Trophoblast cell (in vitro differentiated cells and primary cell): ENCODE data around the gene BARX1.

ENCODE experiments used
- DNase-seq, 2 donors: peaks; one replicate each; pipeline ENCODE4 v3.0.0-alpha.2; 2016
- H2AFZ ChIP-seq: 2 replicates; pipeline ENCODE4 v1.6.1; 2013; ENCODE audit warnings: low read length, moderate library complexity, mild to moderate bottlenecking; ENCODE audit not compliant: insufficient read depth, poor library complexity
- H2AK5ac ChIP-seq: 2 replicates; pipeline ENCODE4 v1.6.1; 2013; ENCODE audit warnings: mild to moderate bottlenecking, low read length
- H2BK120ac ChIP-seq: 2 replicates; pipeline ENCODE4 v1.6.1; 2013; ENCODE audit warnings: low read length, mild to moderate bottlenecking, moderate library complexity; ENCODE audit not compliant: insufficient read depth, poor library complexity
- H2BK12ac ChIP-seq: 2 replicates; pipeline ENCODE4 v1.6.1; 2013; ENCODE audit warnings: mild to moderate bottlenecking, low read length, moderate library complexity
- H2BK5ac ChIP-seq: 2 replicates; pipeline ENCODE4 v1.6.1; 2013; ENCODE audit warnings: low read length, low read depth, moderate library complexity, mild to moderate bottlenecking; ENCODE audit not compliant: poor library complexity
- H3K14ac ChIP-seq: 2 replicates; pipeline ENCODE4 v1.6.1; 2013; ENCODE audit warnings: mild to moderate bottlenecking, low read length
- H3K18ac ChIP-seq: 2 replicates; pipeline ENCODE4 v1.6.1; 2013; ENCODE audit warnings: mild to moderate bottlenecking, low read length
- H3K23ac ChIP-seq: 2 replicates; pipeline ENCODE4 v1.6.1; 2013; ENCODE audit warnings: low read length
- H3K27ac ChIP-seq: 2 replicates; pipeline ENCODE4 v1.5.1; 2013; ENCODE audit warnings: low read depth, mild to moderate bottlenecking, inconsistent platforms, low read length, moderate library complexity
- H3K27me3 ChIP-seq: 2 replicates; pipeline ENCODE4 v1.6.1; 2013; ENCODE audit warnings: inconsistent platforms, mild to moderate bottlenecking, low read length, moderate library complexity; ENCODE audit not compliant: insufficient read depth
- H3K36me3 ChIP-seq, 2 experiments: 1 replicate in 1 of 2; 2 replicates in 1 of 2; pipeline ENCODE4 v1.6.1; 2013; ENCODE audit warnings: low read length in 2 of 2, mild to moderate bottlenecking in 2 of 2, moderate library complexity in 1 of 2; ENCODE audit not compliant: insufficient read depth in 2 of 2, control insufficient read depth in 1 of 2
- H3K4ac ChIP-seq: 2 replicates; pipeline ENCODE4 v1.6.1; 2013; ENCODE audit warnings: low read depth, mild to moderate bottlenecking, low read length, moderate library complexity
- H3K4me1 ChIP-seq, 2 experiments: 1 replicate in 1 of 2; 2 replicates in 1 of 2; pipeline ENCODE4 v1.6.1; 2013; ENCODE audit warnings: low read length in 2 of 2, mild to moderate bottlenecking in 2 of 2, moderate library complexity in 1 of 2; ENCODE audit not compliant: insufficient read depth in 2 of 2, control insufficient read depth in 1 of 2
- H3K4me2 ChIP-seq: 2 replicates; pipeline ENCODE4 v1.6.1; 2013; ENCODE audit warnings: inconsistent platforms, mild to moderate bottlenecking, low read length, moderate library complexity
- H3K4me3 ChIP-seq: 2 replicates; pipeline ENCODE4 v1.5.1; 2013; ENCODE audit warnings: mild to moderate bottlenecking, low read depth, low read length, inconsistent platforms
- H3K79me1 ChIP-seq: one replicate; pipeline ENCODE4 v1.6.1; 2013; ENCODE audit warnings: low read length
- H3K79me2 ChIP-seq: 2 replicates; pipeline ENCODE4 v1.6.1; 2013; ENCODE audit warnings: low read length, mild to moderate bottlenecking; ENCODE audit not compliant: control insufficient read depth, insufficient read depth, poor library complexity
- H3K9ac ChIP-seq: 2 replicates; pipeline ENCODE4 v1.6.1; 2013; ENCODE audit warnings: mild to moderate bottlenecking, low read length
- H3K9me3 ChIP-seq: 2 replicates; pipeline ENCODE4 v1.6.1; 2013; ENCODE audit warnings: low read depth, mild to moderate bottlenecking, control low read depth, inconsistent platforms, low read length; ENCODE audit not compliant: insufficient read depth
- H4K12ac ChIP-seq: 2 replicates; pipeline ENCODE4 v1.6.1; 2013; ENCODE audit warnings: low read depth, mild to moderate bottlenecking, low read length, moderate library complexity
- H4K8ac ChIP-seq: 2 replicates; pipeline ENCODE4 v1.6.1; 2013; ENCODE audit warnings: low read depth, mild to moderate bottlenecking, low read length, moderate library complexity
- H4K91ac ChIP-seq: one replicate; pipeline ENCODE4 v1.6.1; 2013; ENCODE audit warnings: low read depth, mild to moderate bottlenecking, low read length, moderate library complexity
- WGBS: extraction: QIAGEN DNeasy Blood & Tissue Kit; methylation state at CpG from one replicate; pipeline ENCODE4 v1.1.7; 2013; ENCODE audit warnings: missing lambda C conversion rate; ENCODE audit not compliant: insufficient read length, insufficient coverage; ENCODE audit errors: extremely low coverage; 5-methylcytosine and 5-hydroxymethylcytosine counted together

Gene BARX1

GRCh38 chr9:93918061-93918460 lies 37.1 kb downstream of the BARX1 start:
- Histone ChIP-seq H3K4me1 (no peaks in the 10 kb centered on the region), H3K4me3 (no peak overlapping the region), H3K27ac (no peak overlapping the region), H4K91ac (no peak overlapping the region), H2BK12ac (no peak overlapping the region), H3K4ac (no peak overlapping the region), H2BK5ac (no peak overlapping the region), H2AFZ (no peak overlapping the region), H3K36me3 (no peaks in the 10 kb centered on the region), H3K79me1 (no peaks in the 10 kb centered on the region), H3K18ac (no peak overlapping the region), H3K27me3 (no peaks in the 10 kb centered on the region), H4K12ac (no peak overlapping the region), H3K9ac (no peak overlapping the region), H3K23ac (no peak overlapping the region), H2AK5ac (no peak overlapping the region), H3K79me2 (no peaks in the 10 kb centered on the region), H3K9me3 (peaks cover 2% of the 10 kb centered on the region), H3K14ac (no peak overlapping the region), H4K8ac (no peak overlapping the region), H2BK120ac (no peak overlapping the region), H3K4me2 (no peak overlapping the region)
- DNase-seq: no peak
- no CpG with 5 or more reads among the region's 8 CpGs for WGBS

GRCh38 chr9:93917121-93917853 lies 37.9 kb downstream of the BARX1 start:
- peaks cover 2% of the 10 kb centered on the region for H3K9me3 ChIP-seq
- no peak overlapping the region for H4K91ac ChIP-seq
- WGBS: no CpG with 5 or more reads among the region's 10 CpGs
- no peaks in the 10 kb centered on the region for H3K79me1 ChIP-seq
- no peak overlapping the region for H3K4ac ChIP-seq
- no peaks in the 10 kb centered on the region for H3K79me2 ChIP-seq
- no peak overlapping the region for H3K4me3 ChIP-seq
- DNase-seq: no peak
- H2BK5ac ChIP-seq: no peak overlapping the region
- H3K18ac ChIP-seq: no peak overlapping the region
- no peak overlapping the region for H3K27ac ChIP-seq
- no peak overlapping the region for H4K12ac ChIP-seq
- no peak overlapping the region for H2AK5ac ChIP-seq
- H2BK120ac ChIP-seq: no peak overlapping the region
- H2BK12ac ChIP-seq: no peak overlapping the region
- no peak overlapping the region for H2AFZ ChIP-seq
- no peak overlapping the region for H3K4me2 ChIP-seq
- no peak overlapping the region for H3K14ac ChIP-seq
- no peaks in the 10 kb centered on the region for H3K4me1 ChIP-seq
- H3K27me3 ChIP-seq: no peaks in the 10 kb centered on the region
- H3K36me3 ChIP-seq: no peaks in the 10 kb centered on the region
- peak overlapping the region; percentile 34 for H3K23ac ChIP-seq
- H4K8ac ChIP-seq: no peak overlapping the region
- no peak overlapping the region for H3K9ac ChIP-seq

GRCh38 chr9:93916358-93916757 lies 38.8 kb downstream of the BARX1 start:
- no peaks in the 10 kb centered on the region for H3K27me3 ChIP-seq
- no peaks in the 10 kb centered on the region for H3K4me1 ChIP-seq
- no CpG with 5 or more reads among the region's 5 CpGs for WGBS
- no peak overlapping the region for H4K91ac ChIP-seq
- no peak overlapping the region for H2BK120ac ChIP-seq
- peaks cover 2% of the 10 kb centered on the region for H3K9me3 ChIP-seq
- H3K27ac ChIP-seq: no peak overlapping the region
- no peak overlapping the region for H4K12ac ChIP-seq
- H2BK12ac ChIP-seq: no peak overlapping the region
- H3K4ac ChIP-seq: no peak overlapping the region
- DNase-seq: no peak
- no peak overlapping the region for H3K9ac ChIP-seq
- H3K36me3 ChIP-seq: no peaks in the 10 kb centered on the region
- no peak overlapping the region for H2AK5ac ChIP-seq
- no peaks in the 10 kb centered on the region for H3K79me1 ChIP-seq
- no peak overlapping the region for H2BK5ac ChIP-seq
- H2AFZ ChIP-seq: no peak overlapping the region
- H3K4me3 ChIP-seq: no peak overlapping the region
- no peak overlapping the region for H3K18ac ChIP-seq
- H4K8ac ChIP-seq: no peak overlapping the region
- H3K23ac ChIP-seq: no peak overlapping the region
- no peaks in the 10 kb centered on the region for H3K79me2 ChIP-seq
- H3K4me2 ChIP-seq: no peak overlapping the region
- no peak overlapping the region for H3K14ac ChIP-seq

GRCh38 chr9:93911801-93912554 lies 43.2 kb downstream of the BARX1 start:
- H3K4me2 ChIP-seq: no peak overlapping the region
- no peak overlapping the region for H2AK5ac ChIP-seq
- no peak overlapping the region for H3K23ac ChIP-seq
- H3K4me3 ChIP-seq: no peak overlapping the region
- no peak overlapping the region for H4K12ac ChIP-seq
- H4K91ac ChIP-seq: no peak overlapping the region
- no peak overlapping the region for H4K8ac ChIP-seq
- H3K14ac ChIP-seq: no peak overlapping the region
- DNase-seq: no peak
- no peak overlapping the region for H3K9ac ChIP-seq
- H3K18ac ChIP-seq: no peak overlapping the region
- no peaks in the 10 kb centered on the region for H3K79me2 ChIP-seq
- H3K27me3 ChIP-seq: no peaks in the 10 kb centered on the region
- H3K79me1 ChIP-seq: no peaks in the 10 kb centered on the region
- no peak overlapping the region for H2BK120ac ChIP-seq
- H2AFZ ChIP-seq: no peak overlapping the region
- no peaks in the 10 kb centered on the region for H3K36me3 ChIP-seq
- H3K4ac ChIP-seq: no peak overlapping the region
- no CpG with 5 or more reads among the region's 27 CpGs for WGBS
- H3K9me3 ChIP-seq: peaks cover 8% of the 10 kb centered on the region
- H2BK5ac ChIP-seq: no peak overlapping the region
- no peak overlapping the region for H2BK12ac ChIP-seq
- H3K27ac ChIP-seq: no peak overlapping the region
- H3K4me1 ChIP-seq: no peaks in the 10 kb centered on the region
